Measurements from ENCODE around the gene TSHZ2. TPM values are rescaled to one million over a fixed set of nuclear protein-coding genes. Genes with fewer than 3 reads are reported as not detected.

Gene TSHZ2
- total RNA-seq, 1 donor from 2014 or later, result 30.4 TPM

GRCh38 chr20:53097791-53098190 is 125.6 kb downstream of the TSHZ2 start:
- intact Hi-C loops (cut with DNase I), result no loop called here

GRCh38 chr20:53098621-53099020 is 126.5 kb downstream of the TSHZ2 start:
- DNase-seq (ENCODE audit: extremely low spot score in 2 of 2), result no peak
- intact Hi-C loops (cut with DNase I), result no loop called here
- Histone ChIP-seq H3K27ac (no peak overlapping the region), H3K27me3 (no peaks in the 10 kb centered on the region), H3K36me3 (no peaks in the 10 kb centered on the region), H3K4me3 (no peak overlapping the region), H3K9me3 (no peaks in the 10 kb centered on the region), H3K4me1 (peaks cover 8% of the 10 kb centered on the region)
- TF ChIP-seq, protein P1, sequence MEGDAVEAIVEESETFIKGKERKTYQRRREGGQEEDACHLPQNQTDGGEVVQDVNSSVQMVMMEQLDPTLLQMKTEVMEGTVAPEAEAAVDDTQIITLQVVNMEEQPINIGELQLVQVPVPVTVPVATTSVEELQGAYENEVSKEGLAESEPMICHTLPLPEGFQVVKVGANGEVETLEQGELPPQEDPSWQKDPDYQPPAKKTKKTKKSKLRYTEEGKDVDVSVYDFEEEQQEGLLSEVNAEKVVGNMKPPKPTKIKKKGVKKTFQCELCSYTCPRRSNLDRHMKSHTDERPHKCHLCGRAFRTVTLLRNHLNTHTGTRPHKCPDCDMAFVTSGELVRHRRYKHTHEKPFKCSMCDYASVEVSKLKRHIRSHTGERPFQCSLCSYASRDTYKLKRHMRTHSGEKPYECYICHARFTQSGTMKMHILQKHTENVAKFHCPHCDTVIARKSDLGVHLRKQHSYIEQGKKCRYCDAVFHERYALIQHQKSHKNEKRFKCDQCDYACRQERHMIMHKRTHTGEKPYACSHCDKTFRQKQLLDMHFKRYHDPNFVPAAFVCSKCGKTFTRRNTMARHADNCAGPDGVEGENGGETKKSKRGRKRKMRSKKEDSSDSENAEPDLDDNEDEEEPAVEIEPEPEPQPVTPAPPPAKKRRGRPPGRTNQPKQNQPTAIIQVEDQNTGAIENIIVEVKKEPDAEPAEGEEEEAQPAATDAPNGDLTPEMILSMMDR (IDR thresholded peaks at IDR 0.05), result no peak
- no peak for TF ChIP-seq POLR2A (IDR thresholded peaks at IDR 0.05)
- no peak for TF ChIP-seq POLR2AphosphoS5 (IDR thresholded peaks at IDR 0.05; ENCODE audit: insufficient read depth in 1 of 2, low read depth in 1 of 2)

More at GRCh38 chr20:53097791-53098190, 125.6 kb downstream of the TSHZ2 start:
- Histone ChIP-seq H3K27me3 (no peaks in the 10 kb centered on the region), H3K36me3 (no peaks in the 10 kb centered on the region), H3K4me1 (peaks cover 8% of the 10 kb centered on the region), H3K27ac (no peak overlapping the region), H3K9me3 (no peaks in the 10 kb centered on the region), H3K4me3 (no peak overlapping the region)
- no peak for TF ChIP-seq POLR2AphosphoS5 (IDR thresholded peaks at IDR 0.05; ENCODE audit: insufficient read depth in 1 of 2, low read depth in 1 of 2)
- TF ChIP-seq, protein P1 (IDR thresholded peaks at IDR 0.05), result no peak
- TF ChIP-seq POLR2A (IDR thresholded peaks at IDR 0.05), result no peak
- DNase-seq (ENCODE audit: extremely low spot score in 2 of 2), result no peak

DNA sequence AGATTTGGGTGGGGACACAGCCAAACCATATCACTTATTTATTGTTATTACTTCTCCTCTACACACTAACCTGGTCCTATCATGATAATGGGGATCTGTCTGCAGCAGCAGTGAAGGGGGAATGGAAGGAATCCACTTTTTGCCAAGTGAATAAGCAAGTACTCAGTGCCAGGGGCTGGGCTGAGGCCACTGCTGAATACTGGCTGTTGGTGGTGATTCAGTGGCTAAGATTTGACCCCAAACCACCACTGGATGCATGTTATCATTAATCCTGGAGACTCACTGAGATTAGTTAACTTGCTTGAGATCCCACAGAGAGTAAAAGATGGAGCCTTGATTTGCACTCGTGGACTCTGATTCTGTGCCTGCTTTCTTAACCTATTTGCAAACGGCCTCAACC is 127.7 kb downstream of the TSHZ2 start:
- H3K4me3 ChIP-seq, result no peak overlapping the region
- no peak for DNase-seq (ENCODE audit: extremely low spot score in 2 of 2)
- H3K36me3 ChIP-seq, result no peaks in the 10 kb centered on the region
- TF ChIP-seq POLR2A (IDR thresholded peaks at IDR 0.05) (no peak), POLR2AphosphoS5 (IDR thresholded peaks at IDR 0.05; ENCODE audit: insufficient read depth in 1 of 2, low read depth in 1 of 2) (no peak)
- TF ChIP-seq, protein P1 (IDR thresholded peaks at IDR 0.05), result no peak
- no peaks in the 10 kb centered on the region for H3K9me3 ChIP-seq
- no peaks in the 10 kb centered on the region for H3K27me3 ChIP-seq
- peaks cover 8% of the 10 kb centered on the region for H3K4me1 ChIP-seq
- intact Hi-C loops (cut with DNase I), result no loop called here
- H3K27ac ChIP-seq, result no peak overlapping the region

GRCh38 chr20:53100476-53100911 is 128.3 kb downstream of the TSHZ2 start:
- Histone ChIP-seq H3K4me3 (no peak overlapping the region), H3K27ac (no peak overlapping the region), H3K9me3 (no peaks in the 10 kb centered on the region), H3K27me3 (no peaks in the 10 kb centered on the region), H3K4me1 (peaks cover 8% of the 10 kb centered on the region), H3K36me3 (no peaks in the 10 kb centered on the region)
- intact Hi-C loops (cut with DNase I), result no loop called here
- TF ChIP-seq POLR2A (IDR thresholded peaks at IDR 0.05), result no peak
- TF ChIP-seq, protein P1 (IDR thresholded peaks at IDR 0.05), result no peak
- TF ChIP-seq POLR2AphosphoS5 (IDR thresholded peaks at IDR 0.05; ENCODE audit: insufficient read depth in 1 of 2, low read depth in 1 of 2), result no peak
- no peak for DNase-seq (ENCODE audit: extremely low spot score in 2 of 2)

DNA sequence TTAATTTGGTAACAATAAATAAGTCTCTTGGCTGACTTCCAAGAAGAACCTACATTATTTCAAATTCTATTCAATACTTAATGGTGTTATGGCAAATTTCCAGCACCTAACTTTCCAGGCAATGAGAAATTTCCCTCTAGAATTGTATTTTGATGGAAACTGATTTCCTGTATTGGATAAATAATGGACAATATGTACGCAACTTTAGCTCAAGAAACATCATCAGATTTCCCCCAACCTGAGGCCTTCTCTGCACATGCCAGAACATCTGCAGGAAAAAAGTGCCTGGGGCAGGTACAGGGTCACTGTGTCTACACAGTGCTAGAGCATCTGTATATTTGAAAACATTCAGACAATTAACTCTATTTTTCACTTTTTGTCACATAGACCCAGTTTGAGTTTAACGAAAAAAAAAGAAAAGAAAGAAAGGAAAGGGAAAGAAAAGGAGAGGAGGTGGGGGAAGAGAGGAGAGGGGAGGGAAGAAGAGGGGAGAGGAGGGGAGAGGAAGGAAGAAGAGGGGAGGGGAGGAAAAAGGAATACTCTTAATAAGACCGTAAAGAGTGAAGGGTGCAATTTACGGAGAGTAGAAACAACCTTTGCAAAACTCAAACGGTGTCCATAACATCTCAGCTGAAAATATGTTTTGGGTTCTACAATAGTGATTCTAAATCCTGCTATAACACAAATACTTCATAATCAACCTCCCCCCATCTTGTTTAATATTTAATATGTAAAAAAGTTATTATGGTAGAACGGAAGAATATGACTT is 130.0 kb downstream of the TSHZ2 start:
- no peak overlapping the region for H3K27ac ChIP-seq

More for the DNA sequence above, 130.0 kb downstream of the TSHZ2 start:
- Histone ChIP-seq H3K4me1 (peaks cover 8% of the 10 kb centered on the region), H3K9me3 (no peaks in the 10 kb centered on the region), H3K4me3 (no peak overlapping the region), H3K36me3 (no peaks in the 10 kb centered on the region), H3K27me3 (no peaks in the 10 kb centered on the region)
- DNase-seq (ENCODE audit: extremely low spot score in 2 of 2), result no peak
- intact Hi-C loops (cut with DNase I), result no loop called here
- no peak for TF ChIP-seq POLR2AphosphoS5 (IDR thresholded peaks at IDR 0.05; ENCODE audit: insufficient read depth in 1 of 2, low read depth in 1 of 2)
- TF ChIP-seq POLR2A (IDR thresholded peaks at IDR 0.05), result no peak
- TF ChIP-seq, protein P1 (IDR thresholded peaks at IDR 0.05), result no peak

All from vagina (tissue), 2 donors.